ENCODE results near the gene BLACAT1. TPM values are rescaled to one million over a fixed set of nuclear protein-coding genes. Genes with fewer than 3 reads are reported as not detected.
A peak's percentile ranks its signal among the peaks of the same experiment; 100 is the strongest.
"Not testable (repeated sequence)": the region's sequence is repeated elsewhere in the genome, so short reads cannot be mapped to it uniquely, and the experiment has no call there.

The BLACAT1 gene
- total RNA-seq, 3 donors from 2014 or later, result 0.11 to 0.13 TPM; not detected in 1

DNA sequence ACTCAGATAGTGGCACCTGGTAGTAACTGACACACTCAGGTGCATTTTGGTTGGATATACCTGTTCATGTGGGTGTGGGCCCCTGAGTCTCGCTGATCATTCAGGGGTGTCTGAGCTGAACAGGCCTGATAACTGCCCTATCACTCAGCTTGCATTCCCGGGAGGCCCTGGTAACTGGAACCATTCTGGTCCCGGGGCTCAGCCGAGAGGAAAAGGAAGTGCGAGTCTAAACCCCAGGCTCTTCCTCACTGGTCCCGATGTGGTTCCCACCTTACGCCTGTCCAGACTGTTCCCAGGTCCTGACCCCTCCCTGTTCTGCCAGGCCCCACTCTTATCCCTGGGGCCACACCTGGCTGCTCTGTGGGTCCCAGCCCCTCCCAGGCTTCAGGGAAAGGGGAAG, 36.9 kb upstream of the BLACAT1 start:
- Mint-ChIP-seq H3K4me3 (no peak overlapping the region), H3K36me3 (ENCODE audit: insufficient read depth) (no peaks in the 10 kb centered on the region), H3K4me1 (ENCODE audit: low read depth) (no peaks in the 10 kb centered on the region), H3K9me3 (no peaks in the 10 kb centered on the region), H3K27me3 (ENCODE audit: low read depth) (peaks cover 36% of the 10 kb centered on the region)
- no peak for DNase-seq
- no peak for ATAC-seq

- DNase-seq (no peak), ATAC-seq (no peak)
These were observed 36.4 kb upstream of the BLACAT1 start for GRCh38 chr1:205492201-205492667.

DNA sequence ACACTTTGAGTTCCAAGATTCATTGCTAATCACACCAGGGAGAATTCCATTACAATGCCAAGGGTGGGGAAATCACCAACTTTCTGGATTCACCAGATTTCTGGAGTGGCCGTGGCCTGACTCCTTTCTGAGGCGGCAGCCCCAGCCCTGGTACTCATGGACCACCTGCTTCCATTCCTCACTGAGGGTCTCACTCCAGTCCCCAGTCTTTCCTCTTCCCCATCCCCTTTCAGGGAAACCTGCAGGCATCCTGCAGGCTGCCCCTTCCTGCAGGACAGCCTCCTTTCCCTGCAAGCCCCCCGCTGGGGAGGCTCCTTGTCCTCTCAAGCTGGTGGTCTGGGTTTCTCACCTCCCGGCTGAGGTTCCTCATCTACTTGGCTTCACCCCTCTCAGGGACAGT, 35.9 kb upstream of the BLACAT1 start:
- no peaks in the 10 kb centered on the region for H3K36me3 Mint-ChIP-seq (ENCODE audit: insufficient read depth)
- no peak for DNase-seq
- no peaks in the 10 kb centered on the region for H3K9me3 Mint-ChIP-seq
- no peak for ATAC-seq
- no peak overlapping the region for H3K4me3 Mint-ChIP-seq
- H3K27me3 Mint-ChIP-seq (ENCODE audit: low read depth), result peaks cover 41% of the 10 kb centered on the region
- no peaks in the 10 kb centered on the region for H3K4me1 Mint-ChIP-seq (ENCODE audit: low read depth)

More at GRCh38 chr1:205492201-205492667, 36.4 kb upstream of the BLACAT1 start:
- Mint-ChIP-seq H3K27me3 (ENCODE audit: low read depth) (peaks cover 40% of the 10 kb centered on the region), H3K36me3 (ENCODE audit: insufficient read depth) (no peaks in the 10 kb centered on the region), H3K9me3 (no peaks in the 10 kb centered on the region), H3K4me1 (ENCODE audit: low read depth) (no peaks in the 10 kb centered on the region), H3K4me3 (no peak overlapping the region)

DNA sequence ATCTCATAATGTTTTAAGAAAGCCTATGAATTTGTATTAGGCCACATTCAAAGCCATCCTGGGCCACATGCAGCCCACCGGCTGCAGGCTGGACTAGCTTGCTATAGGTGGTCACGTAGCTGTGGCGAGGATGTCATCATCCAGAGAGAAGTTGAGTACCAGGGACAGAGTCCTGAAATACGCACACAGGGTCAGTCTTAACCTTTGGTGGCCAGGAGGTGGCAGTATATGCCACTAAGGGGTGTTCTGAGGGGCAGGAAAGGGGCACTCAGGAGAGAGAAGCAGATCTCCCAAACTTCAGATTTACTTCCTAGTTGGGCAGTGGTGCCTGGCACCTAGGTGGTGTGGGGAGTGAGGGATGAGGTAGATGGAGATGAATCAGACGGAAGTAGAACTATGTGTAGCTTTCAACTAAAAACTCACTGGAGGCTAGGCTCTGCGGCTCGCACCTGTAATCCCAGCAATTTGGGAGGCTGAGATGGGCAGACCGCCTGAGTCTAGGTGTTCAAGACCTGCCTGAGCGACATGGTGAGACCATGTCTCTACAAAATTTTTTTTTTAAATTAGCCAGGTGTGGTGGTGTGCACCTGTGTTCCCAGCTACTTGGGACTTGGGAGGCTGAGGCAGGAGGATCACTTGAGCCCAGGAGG, 32.4 kb upstream of the BLACAT1 start:
- peak; percentile 63 to 65 for ATAC-seq

GRCh38 chr1:205486258-205486657, 30.4 kb upstream of the BLACAT1 start:
- H3K36me3 Mint-ChIP-seq (ENCODE audit: insufficient read depth), result no peaks in the 10 kb centered on the region
- no peak for DNase-seq
- no peak for ATAC-seq
- peaks cover 13% of the 10 kb centered on the region for H3K4me1 Mint-ChIP-seq (ENCODE audit: low read depth)
- no peaks in the 10 kb centered on the region for H3K9me3 Mint-ChIP-seq
- peaks cover 45% of the 10 kb centered on the region for H3K27me3 Mint-ChIP-seq (ENCODE audit: low read depth)
- H3K4me3 Mint-ChIP-seq, result no peak overlapping the region

More for the DNA sequence above, 32.4 kb upstream of the BLACAT1 start:
- peaks cover 43% of the 10 kb centered on the region for H3K27me3 Mint-ChIP-seq (ENCODE audit: low read depth)
- DNase-seq, result peak; percentile 18
- H3K4me1 Mint-ChIP-seq (ENCODE audit: low read depth), result peaks cover 1% of the 10 kb centered on the region
- no peak overlapping the region for H3K4me3 Mint-ChIP-seq
- H3K9me3 Mint-ChIP-seq, result no peaks in the 10 kb centered on the region
- H3K36me3 Mint-ChIP-seq (ENCODE audit: insufficient read depth), result no peaks in the 10 kb centered on the region

DNA sequence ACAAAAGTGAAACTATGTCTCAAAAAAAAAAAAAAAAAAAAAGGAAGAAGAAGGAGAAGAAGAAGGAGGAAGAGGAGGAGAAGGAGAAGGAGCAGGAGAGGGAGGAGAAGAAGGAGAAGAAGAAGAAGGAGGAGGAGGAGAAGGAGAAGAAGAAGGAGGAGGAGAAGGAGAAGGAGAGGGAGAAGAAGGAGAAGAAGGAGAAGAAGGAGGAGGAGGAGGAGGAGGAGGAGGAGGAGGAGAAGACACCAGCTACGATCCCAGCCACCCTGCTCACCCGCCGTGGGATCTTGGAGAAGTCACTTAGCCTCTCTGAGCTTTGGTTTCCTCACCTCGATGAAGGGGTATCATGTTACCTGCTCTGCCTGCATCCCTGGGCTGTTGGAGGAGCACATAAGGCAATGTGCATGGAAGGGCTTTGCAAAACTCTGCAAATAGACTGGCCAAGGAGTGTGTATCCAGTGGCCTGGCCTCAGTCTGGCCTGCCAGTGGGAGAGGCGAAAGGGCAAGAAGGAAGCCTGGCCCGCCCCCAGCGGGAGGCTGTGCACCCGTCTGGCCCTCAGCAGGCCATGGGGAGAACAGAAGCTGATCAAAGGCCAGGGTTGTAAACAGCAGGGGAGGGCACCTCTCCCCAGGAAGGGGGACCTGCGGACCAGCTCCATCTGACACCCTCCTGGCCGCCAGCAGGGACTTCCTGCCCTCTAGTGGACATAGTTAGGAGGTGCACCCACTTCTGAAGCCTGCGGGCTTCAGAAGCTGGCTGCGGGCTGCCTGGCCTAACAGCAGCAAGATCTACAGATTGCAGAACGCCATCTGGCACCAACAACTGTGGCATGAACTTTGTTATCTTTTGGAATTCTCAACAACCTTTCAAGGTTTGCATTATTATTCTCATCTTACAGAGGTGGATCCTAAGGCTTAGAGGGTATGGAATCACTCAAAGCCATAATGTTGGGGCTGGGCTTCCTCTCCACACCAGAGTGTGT, 29.4 kb upstream of the BLACAT1 start:
- Mint-ChIP-seq H3K36me3 (ENCODE audit: insufficient read depth) (no peaks in the 10 kb centered on the region), H3K4me3 (no peak overlapping the region)

DNA sequence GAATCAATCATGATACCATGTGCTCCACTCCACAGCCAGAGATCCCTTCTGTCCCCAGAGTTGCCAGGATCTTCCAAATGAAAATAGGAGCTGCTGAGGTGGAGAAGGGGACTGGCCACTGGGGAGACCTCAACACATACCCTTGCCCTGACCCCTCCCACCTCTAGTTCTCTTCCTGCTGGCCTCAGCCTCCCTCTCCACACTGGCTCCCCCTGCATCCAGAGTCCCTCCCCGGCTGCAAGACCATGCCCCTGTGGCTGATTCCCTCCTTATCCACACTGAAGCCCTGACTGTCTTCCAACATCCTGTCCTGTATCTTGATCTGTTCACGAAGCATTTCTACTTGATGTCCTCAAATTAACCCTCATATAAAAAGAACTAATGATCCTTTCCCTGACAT, 27.5 kb upstream of the BLACAT1 start:
- DNase-seq (no peak), ATAC-seq (no peak)
- peaks cover 43% of the 10 kb centered on the region for H3K27me3 Mint-ChIP-seq (ENCODE audit: low read depth)
- H3K36me3 Mint-ChIP-seq (ENCODE audit: insufficient read depth), result no peaks in the 10 kb centered on the region
- H3K9me3 Mint-ChIP-seq, result no peaks in the 10 kb centered on the region
- H3K4me1 Mint-ChIP-seq (ENCODE audit: low read depth), result peaks cover 30% of the 10 kb centered on the region
- no peak overlapping the region for H3K4me3 Mint-ChIP-seq

More for the DNA sequence above, 29.4 kb upstream of the BLACAT1 start:
- H3K9me3 Mint-ChIP-seq, result no peaks in the 10 kb centered on the region
- ATAC-seq (peak; percentile 54 to 71), DNase-seq (peak; percentile 60)
- H3K4me1 Mint-ChIP-seq (ENCODE audit: low read depth), result peaks cover 21% of the 10 kb centered on the region
- H3K27me3 Mint-ChIP-seq (ENCODE audit: low read depth), result peaks cover 44% of the 10 kb centered on the region

- not testable (repeated sequence) for H3K36me3 Mint-ChIP-seq (ENCODE audit: insufficient read depth); DNase-seq; ATAC-seq; H3K4me3 Mint-ChIP-seq; H3K9me3 Mint-ChIP-seq
- Mint-ChIP-seq H3K27me3 (ENCODE audit: low read depth) (peaks cover 36% of the 10 kb centered on the region), H3K4me1 (ENCODE audit: low read depth) (peaks cover 30% of the 10 kb centered on the region)
These were observed 26.7 kb upstream of the BLACAT1 start for GRCh38 chr1:205482587-205482986.

- ATAC-seq (peak in 1 of 2 donors; percentile 26), DNase-seq (no peak)
- peaks cover 35% of the 10 kb centered on the region for H3K27me3 Mint-ChIP-seq (ENCODE audit: low read depth)
- H3K4me1 Mint-ChIP-seq (ENCODE audit: low read depth), result peaks cover 30% of the 10 kb centered on the region
- no peaks in the 10 kb centered on the region for H3K36me3 Mint-ChIP-seq (ENCODE audit: insufficient read depth)
- H3K9me3 Mint-ChIP-seq, result no peaks in the 10 kb centered on the region
- H3K4me3 Mint-ChIP-seq, result no peak overlapping the region
These were observed 25.8 kb upstream of the BLACAT1 start for GRCh38 chr1:205481629-205482151.

DNA sequence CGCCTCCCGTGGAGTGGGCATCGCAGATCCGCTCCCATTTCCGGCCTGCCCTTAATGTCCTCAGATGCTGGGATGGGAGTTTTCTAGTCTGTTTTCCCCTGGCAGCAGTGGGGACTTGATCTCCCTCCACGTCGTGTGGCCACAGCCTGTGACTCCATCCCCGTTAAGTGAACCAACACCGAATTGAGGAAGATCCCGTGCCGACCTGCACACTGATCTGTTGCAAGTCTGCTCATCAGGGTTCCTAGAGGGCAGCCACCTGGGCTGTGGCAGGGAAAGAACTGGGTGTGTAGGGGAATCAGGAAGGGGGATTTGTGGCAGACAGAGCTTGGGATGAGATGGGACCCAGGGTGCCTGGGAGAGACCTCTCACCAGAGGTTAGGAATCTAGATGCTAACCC, 25.4 kb upstream of the BLACAT1 start:
- ATAC-seq, result no peak
- Mint-ChIP-seq H3K27me3 (ENCODE audit: low read depth) (peaks cover 33% of the 10 kb centered on the region), H3K4me3 (peak overlapping the region; percentile 2), H3K4me1 (ENCODE audit: low read depth) (peaks cover 30% of the 10 kb centered on the region), H3K9me3 (no peaks in the 10 kb centered on the region), H3K36me3 (ENCODE audit: insufficient read depth) (no peaks in the 10 kb centered on the region)
- no peak for DNase-seq

DNA sequence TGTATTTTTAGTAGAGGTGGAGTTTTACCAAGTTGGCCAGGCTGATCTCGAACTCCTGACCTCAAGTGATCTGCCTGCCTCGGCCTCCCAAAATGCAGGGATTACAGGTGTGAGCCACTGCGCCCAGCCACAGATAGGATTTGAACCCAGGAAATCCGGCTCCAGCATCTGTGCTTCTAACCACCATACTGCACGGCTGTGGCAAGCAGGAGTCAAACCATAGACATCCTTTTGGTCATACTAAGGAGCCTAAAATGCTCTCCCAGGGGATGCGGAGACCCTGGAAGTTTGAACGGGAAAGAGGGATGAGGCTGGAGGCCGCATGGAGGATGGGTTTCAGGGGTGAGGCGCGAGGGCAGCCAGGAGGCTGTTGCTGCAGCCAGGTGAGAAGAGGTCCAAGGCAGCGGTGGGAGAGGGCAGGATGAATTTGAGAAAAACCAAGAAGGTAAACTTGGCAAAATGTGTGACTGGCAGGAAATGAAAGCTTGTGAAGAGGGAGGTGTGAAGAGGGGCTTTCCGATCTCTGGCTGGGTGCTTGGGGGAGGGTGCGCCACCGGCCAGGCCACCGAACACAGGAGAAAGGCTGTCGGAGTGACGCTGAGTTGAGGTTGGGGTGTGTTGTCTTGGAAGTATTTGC, 24.6 kb upstream of the BLACAT1 start:
- Mint-ChIP-seq H3K4me1 (ENCODE audit: low read depth) (peaks cover 30% of the 10 kb centered on the region), H3K36me3 (ENCODE audit: insufficient read depth) (no peaks in the 10 kb centered on the region), H3K9me3 (peaks cover 3% of the 10 kb centered on the region), H3K4me3 (peak overlapping the region; percentile 43), H3K27me3 (ENCODE audit: low read depth) (peaks cover 30% of the 10 kb centered on the region)
- ATAC-seq, result peak; percentile 82 to 86
- DNase-seq, result peak; percentile 43

DNA sequence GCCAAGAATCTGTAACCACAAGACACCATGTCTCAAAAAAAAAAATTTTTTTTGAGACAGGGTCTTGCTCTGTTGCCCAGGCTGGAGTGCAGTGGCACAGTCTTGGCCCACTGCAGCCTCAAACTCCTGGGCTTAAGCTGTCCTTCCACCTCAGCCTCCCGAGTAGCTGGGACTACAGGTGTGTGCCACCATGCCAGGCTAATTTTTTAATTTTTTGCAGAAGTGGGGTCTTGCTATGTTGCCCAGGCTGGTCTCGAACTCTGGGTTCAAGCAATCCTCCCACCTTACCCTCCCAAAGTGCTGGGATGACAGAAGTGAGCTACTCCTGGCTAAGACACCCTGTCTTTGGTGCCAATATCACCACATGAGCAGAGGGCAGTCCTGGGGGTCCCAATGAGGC, 23.1 kb upstream of the BLACAT1 start:
- H3K27me3 Mint-ChIP-seq (ENCODE audit: low read depth), result peaks cover 32% of the 10 kb centered on the region
- H3K4me3 Mint-ChIP-seq, result not testable (repeated sequence)

GRCh38 chr1:205477759-205478247, 22.0 kb upstream of the BLACAT1 start:
- DNase-seq, result no peak
- Mint-ChIP-seq H3K4me1 (ENCODE audit: low read depth) (peaks cover 25% of the 10 kb centered on the region), H3K4me3 (no peak overlapping the region), H3K36me3 (ENCODE audit: insufficient read depth) (no peaks in the 10 kb centered on the region), H3K9me3 (peaks cover 11% of the 10 kb centered on the region), H3K27me3 (ENCODE audit: low read depth) (peaks cover 33% of the 10 kb centered on the region)
- no peak for ATAC-seq

More for the DNA sequence above, 23.1 kb upstream of the BLACAT1 start:
- not testable (repeated sequence) for H3K36me3 Mint-ChIP-seq (ENCODE audit: insufficient read depth); DNase-seq; ATAC-seq
- Mint-ChIP-seq H3K9me3 (peaks cover 11% of the 10 kb centered on the region), H3K4me1 (ENCODE audit: low read depth) (peaks cover 29% of the 10 kb centered on the region)
